Naive B cell (primary cell): ENCODE measurements around the gene ZBTB46. TPM values are rescaled to one million over a fixed set of nuclear protein-coding genes. Genes with fewer than 3 reads are reported as not detected.

Experiments used
- ATAC-seq, 2 donors: fragments of 150-1000 bp; cut with Tn5 transposase; 2 replicates each; pipeline ENCODE4 v1.10.0; 2021; ENCODE audit warnings: low read depth in 2 of 2, mild to moderate bottlenecking in 2 of 2, moderate library complexity in 2 of 2
- DNase-seq: peaks from one replicate; pipeline ENCODE4 v3.0.0; 2022
- H3K27ac Mint-ChIP-seq, 6 donors: one replicate each; pipeline ENCODE4 v1.8.0; 2020 to 2022; ENCODE audit warnings: mild to moderate bottlenecking in 6 of 6, mixed read lengths in 6 of 6, moderate library complexity in 5 of 6, inconsistent platforms in 2 of 6
- H3K27me3 Mint-ChIP-seq, 3 donors: one replicate each; pipeline ENCODE4 v1.8.0; 2021 to 2022; ENCODE audit warnings: mixed read lengths in 3 of 3, mild to moderate bottlenecking in 1 of 3
- H3K36me3 Mint-ChIP-seq, 2 donors: one replicate each; pipeline ENCODE4 v1.8.0; 2020 to 2022; ENCODE audit warnings: mixed read lengths in 2 of 2, inconsistent platforms in 1 of 2, mild to moderate bottlenecking in 1 of 2
- H3K4me1 Mint-ChIP-seq, 3 donors: one replicate each; pipeline ENCODE4 v1.8.0; 2020 to 2022; ENCODE audit warnings: mixed read lengths in 3 of 3, inconsistent platforms in 1 of 3, mild to moderate bottlenecking in 1 of 3, moderate library complexity in 1 of 3
- H3K4me3 Mint-ChIP-seq, 8 donors: one replicate each; pipeline ENCODE4 v1.8.0; 2020 to 2022; ENCODE audit warnings: mild to moderate bottlenecking in 8 of 8, mixed read lengths in 8 of 8, moderate library complexity in 8 of 8, inconsistent platforms in 2 of 8
- H3K9me3 Mint-ChIP-seq, 7 donors: one replicate each; pipeline ENCODE4 v1.8.0; 2020 to 2022; ENCODE audit warnings: mixed read lengths in 7 of 7, mild to moderate bottlenecking in 5 of 7, inconsistent platforms in 2 of 7, moderate library complexity in 1 of 7
- polyA plus RNA-seq, 6 donors: library from polyadenylated mRNA; unstranded; fragments of 300-500 nt; fragmentation: Illumina TruSeq; gene quantifications; one replicate each; pipeline ENCODE4 v1.2.3, GENCODE V29; 2021; ENCODE audit warnings: low read depth in 6 of 6

The ZBTB46 gene
- polyA plus RNA-seq, 6 donors from 2014 or later: 0.15 TPM; not detected in 5

- Mint-ChIP-seq H3K4me3 (peak overlapping the region in 7 of 8 donors; percentile 16 to 83 (median 54)), H3K36me3 (no peaks in the 10 kb centered on the region), H3K9me3 (no peaks in the 10 kb centered on the region), H3K27ac (peak overlapping the region in 3 of 6 donors; percentile 34 to 82 (median 62)), H3K27me3 (peaks cover 6 to 44% (median 29%) of the 10 kb centered on the region in 3 donors), H3K4me1 (peaks cover 26 to 39% (median 29%) of the 10 kb centered on the region in 3 donors)
- peak; percentile 53 for DNase-seq
- peak; percentile 76 to 88 for ATAC-seq
Observed at GRCh38 chr20:63842258-63842657, 11.2 kb upstream of the ZBTB46 start.

- DNase-seq (no peak), ATAC-seq (no peak)
- no peaks in the 10 kb centered on the region for H3K36me3 Mint-ChIP-seq
- H3K27me3 Mint-ChIP-seq: peaks cover 6 to 38% (median 29%) of the 10 kb centered on the region in 3 donors
- H3K4me1 Mint-ChIP-seq: peaks cover 24 to 39% (median 25%) of the 10 kb centered on the region in 3 donors
- H3K27ac Mint-ChIP-seq: peak overlapping the region in 1 of 6 donors; percentile 49
- peak overlapping the region in 1 of 8 donors; percentile 50 for H3K4me3 Mint-ChIP-seq
- H3K9me3 Mint-ChIP-seq: no peaks in the 10 kb centered on the region
Observed at GRCh38 chr20:63840405-63840828, 9.4 kb upstream of the ZBTB46 start.

- ATAC-seq (no peak), DNase-seq (no peak)
- peaks cover 6 to 30% (median 29%) of the 10 kb centered on the region in 3 donors for H3K27me3 Mint-ChIP-seq
- H3K4me1 Mint-ChIP-seq: peaks cover 24 to 39% (median 25%) of the 10 kb centered on the region in 3 donors
- H3K4me3 Mint-ChIP-seq: peak overlapping the region in 1 of 8 donors; percentile 50
- no peaks in the 10 kb centered on the region for H3K9me3 Mint-ChIP-seq
- H3K36me3 Mint-ChIP-seq: no peaks in the 10 kb centered on the region
- no peak overlapping the region for H3K27ac Mint-ChIP-seq
Observed at GRCh38 chr20:63839620-63840019, 8.6 kb upstream of the ZBTB46 start.

GRCh38 chr20:63837479-63837878 lies 6.4 kb upstream of the ZBTB46 start:
- Mint-ChIP-seq H3K27ac (no peak overlapping the region), H3K27me3 (peaks cover 9 to 33% (median 23%) of the 10 kb centered on the region in 3 donors), H3K9me3 (no peaks in the 10 kb centered on the region), H3K36me3 (no peaks in the 10 kb centered on the region), H3K4me3 (no peak overlapping the region), H3K4me1 (peaks cover 14 to 21% (median 16%) of the 10 kb centered on the region in 3 donors)
- no peak for DNase-seq
- ATAC-seq: no peak

GRCh38 chr20:63836458-63837344 lies 5.6 kb upstream of the ZBTB46 start:
- Mint-ChIP-seq H3K27me3 (peaks cover 4 to 27% (median 16%) of the 10 kb centered on the region in 3 donors), H3K4me3 (no peak overlapping the region), H3K36me3 (no peaks in the 10 kb centered on the region), H3K4me1 (peaks cover 7 to 13% (median 9%) of the 10 kb centered on the region in 3 donors), H3K9me3 (no peaks in the 10 kb centered on the region), H3K27ac (peak overlapping the region in 1 of 6 donors; percentile 57)
- DNase-seq (no peak), ATAC-seq (no peak)

- no peak for DNase-seq
- no peak for ATAC-seq
- no peaks in the 10 kb centered on the region for H3K9me3 Mint-ChIP-seq
- H3K4me1 Mint-ChIP-seq: peaks cover under 1 to 7% (median 5%) of the 10 kb centered on the region in 3 donors
- no peak overlapping the region for H3K4me3 Mint-ChIP-seq
- peaks cover 4 to 27% (median 12%) of the 10 kb centered on the region in 3 donors for H3K27me3 Mint-ChIP-seq
- H3K27ac Mint-ChIP-seq: no peak overlapping the region
- peaks cover 0 to 1% of the 10 kb centered on the region in 2 donors for H3K36me3 Mint-ChIP-seq
Observed at GRCh38 chr20:63835021-63835858, 4.2 kb upstream of the ZBTB46 start.

- Mint-ChIP-seq H3K4me3 (no peak overlapping the region), H3K27me3 (peaks cover 10 to 34% (median 17%) of the 10 kb centered on the region in 3 donors), H3K27ac (no peak overlapping the region), H3K4me1 (peaks cover 7 to 10% (median 8%) of the 10 kb centered on the region in 3 donors), H3K36me3 (peaks cover 0 to 9% of the 10 kb centered on the region in 2 donors), H3K9me3 (no peaks in the 10 kb centered on the region)
- DNase-seq (no peak), ATAC-seq (no peak)
Observed at GRCh38 chr20:63834491-63834880, 3.4 kb upstream of the ZBTB46 start.

- no peak for ATAC-seq
- H3K4me3 Mint-ChIP-seq: peak overlapping the region in 4 of 8 donors; percentile 24 to 78 (median 58)
Observed at GRCh38 chr20:63833776-63834490, 2.9 kb upstream of the ZBTB46 start.

GRCh38 chr20:63831993-63832686 lies 1.1 kb upstream of the ZBTB46 start:
- no peaks in the 10 kb centered on the region for H3K9me3 Mint-ChIP-seq
- H3K36me3 Mint-ChIP-seq: peaks cover 0 to 9% of the 10 kb centered on the region in 2 donors
- H3K27ac Mint-ChIP-seq: peak overlapping the region in 2 of 6 donors; percentile 47 to 59
- H3K27me3 Mint-ChIP-seq: peaks cover 20 to 36% (median 20%) of the 10 kb centered on the region in 3 donors
- DNase-seq: no peak
- ATAC-seq: peak; percentile 20 to 21
- peak overlapping the region; percentile 42 to 78 (median 60) for H3K4me3 Mint-ChIP-seq
- peaks cover 10 to 13% (median 12%) of the 10 kb centered on the region in 3 donors for H3K4me1 Mint-ChIP-seq

More at GRCh38 chr20:63833776-63834490, 2.9 kb upstream of the ZBTB46 start:
- Mint-ChIP-seq H3K27me3 (peaks cover 12 to 40% (median 20%) of the 10 kb centered on the region in 3 donors), H3K4me1 (peaks cover 12 to 13% (median 13%) of the 10 kb centered on the region in 3 donors), H3K27ac (peak overlapping the region in 1 of 6 donors; percentile 60), H3K9me3 (no peaks in the 10 kb centered on the region), H3K36me3 (peaks cover 0 to 9% of the 10 kb centered on the region in 2 donors)
- DNase-seq: no peak

- Mint-ChIP-seq H3K36me3 (peaks cover 0 to 9% of the 10 kb centered on the region in 2 donors), H3K27me3 (peaks cover 20 to 34% (median 20%) of the 10 kb centered on the region in 3 donors), H3K4me3 (peak overlapping the region in 1 of 8 donors; percentile 50), H3K4me1 (peaks cover 10 to 13% (median 12%) of the 10 kb centered on the region in 3 donors), H3K27ac (no peak overlapping the region), H3K9me3 (no peaks in the 10 kb centered on the region)
- peak in 1 of 2 donors; percentile 15 for ATAC-seq
- no peak for DNase-seq
Observed at GRCh38 chr20:63831646-63831992, 555 bp upstream of the ZBTB46 start.

GRCh38 chr20:63829945-63830835 lies 874 bp downstream of the ZBTB46 start:
- Mint-ChIP-seq H3K36me3 (peaks cover 0 to 9% of the 10 kb centered on the region in 2 donors), H3K4me1 (peaks cover 10 to 13% (median 12%) of the 10 kb centered on the region in 3 donors), H3K27me3 (peaks cover 27 to 44% (median 30%) of the 10 kb centered on the region in 3 donors), H3K27ac (peak overlapping the region in 5 of 6 donors; percentile 8 to 84 (median 41)), H3K9me3 (no peaks in the 10 kb centered on the region), H3K4me3 (peak overlapping the region; percentile 86 to 97 (median 94))
- DNase-seq: no peak
- peak; percentile 17 to 25 for ATAC-seq
